Measurements from ENCODE around the gene SSBP4. TPM values are rescaled to one million over a fixed set of nuclear protein-coding genes. Genes with fewer than 3 reads are reported as not detected.

SSBP4 gene
- total RNA-seq, 1 experiment from 2014 or later: 118 TPM

DNA sequence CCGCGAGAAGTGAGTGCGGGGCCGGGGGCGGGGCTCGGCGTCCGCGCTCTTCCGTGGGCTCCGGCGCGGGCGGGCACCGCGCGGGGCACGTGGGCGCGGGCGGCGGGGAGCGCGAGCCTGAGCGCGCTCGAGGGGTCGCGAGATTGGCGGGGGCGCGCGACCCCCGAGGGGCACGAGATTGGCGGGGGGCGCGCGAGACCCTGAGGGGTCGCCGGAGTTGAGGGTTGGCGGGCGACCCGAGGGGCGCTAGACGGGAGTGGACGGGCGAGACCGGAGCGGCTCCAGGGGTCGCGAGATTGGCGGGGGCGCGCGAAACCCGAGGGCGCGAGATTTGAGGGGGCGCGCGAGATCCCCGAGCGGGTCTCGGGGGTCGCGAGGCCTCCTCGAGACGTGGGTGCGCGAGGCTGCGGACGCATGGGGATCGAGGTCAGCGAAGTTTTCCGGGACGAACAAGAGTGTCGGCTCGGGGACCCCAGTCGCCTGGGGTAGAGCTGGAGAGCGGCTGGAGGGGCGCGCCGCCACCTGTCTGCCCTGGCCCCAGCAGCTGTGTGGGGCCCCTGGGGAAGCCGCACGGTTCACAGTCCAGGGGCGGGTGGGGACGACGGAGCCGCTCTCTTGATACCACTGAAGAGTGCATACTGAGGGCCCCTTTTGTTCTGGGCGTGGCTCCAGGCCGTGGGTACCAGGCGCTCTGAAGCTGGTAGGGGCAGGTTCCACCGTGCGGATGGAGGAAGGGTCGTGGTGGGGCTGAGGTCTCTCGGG lies 682 bp downstream of the SSBP4 start:
- no peak for DNase-seq (ENCODE audit: low read depth)

DNA sequence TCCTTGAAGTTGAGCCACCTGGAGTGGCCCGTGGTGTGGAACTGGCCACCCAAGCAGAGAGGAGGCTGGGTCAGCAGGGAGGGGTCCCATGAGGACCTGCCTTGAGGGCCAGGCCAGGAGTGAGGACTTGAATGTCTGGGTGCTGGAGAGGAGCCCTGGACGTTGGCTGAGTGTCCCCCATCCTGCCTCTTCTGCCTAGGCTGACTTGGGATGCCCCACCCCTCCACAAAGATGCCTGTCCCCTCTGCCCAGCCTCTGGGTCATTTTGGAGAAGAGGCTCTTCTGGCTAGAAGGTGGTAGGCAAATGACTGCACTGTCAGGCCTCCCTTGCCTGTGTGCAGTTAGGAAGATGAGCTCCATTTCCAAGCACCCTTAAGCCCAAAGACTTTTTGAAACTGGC lies 1.7 kb downstream of the SSBP4 start:
- DNase-seq (ENCODE audit: low read depth): no peak

DNA sequence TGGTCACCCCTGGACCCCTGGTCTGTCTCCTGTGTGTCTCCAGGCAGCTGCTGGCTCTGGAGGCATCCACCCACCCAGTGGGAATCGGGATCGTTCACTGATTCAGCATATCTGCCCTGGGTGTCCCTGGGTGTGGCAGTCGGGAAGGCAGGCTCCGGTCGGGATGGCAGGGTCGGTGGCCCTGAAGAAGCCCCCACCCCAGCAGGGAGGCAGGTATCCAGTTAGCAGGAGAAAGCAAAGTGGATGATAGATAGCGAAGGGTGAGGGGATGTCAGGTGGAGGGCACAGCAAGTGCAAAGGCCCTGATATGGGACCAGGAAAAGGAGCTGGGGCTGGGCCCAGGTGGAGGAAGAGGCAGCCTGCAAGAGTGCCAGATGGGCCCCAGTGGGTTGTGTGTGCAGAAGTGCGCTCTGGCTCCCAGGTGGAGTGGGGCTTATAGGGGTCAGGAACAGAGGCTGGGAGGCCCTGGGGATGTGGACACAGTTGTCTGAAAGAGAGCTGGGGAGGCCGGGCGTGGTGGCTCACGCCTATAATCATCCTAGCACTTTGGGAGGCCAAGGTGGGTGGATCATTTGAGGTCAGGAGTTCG lies 2.3 kb downstream of the SSBP4 start:
- DNase-seq (ENCODE audit: low read depth): no peak

DNA sequence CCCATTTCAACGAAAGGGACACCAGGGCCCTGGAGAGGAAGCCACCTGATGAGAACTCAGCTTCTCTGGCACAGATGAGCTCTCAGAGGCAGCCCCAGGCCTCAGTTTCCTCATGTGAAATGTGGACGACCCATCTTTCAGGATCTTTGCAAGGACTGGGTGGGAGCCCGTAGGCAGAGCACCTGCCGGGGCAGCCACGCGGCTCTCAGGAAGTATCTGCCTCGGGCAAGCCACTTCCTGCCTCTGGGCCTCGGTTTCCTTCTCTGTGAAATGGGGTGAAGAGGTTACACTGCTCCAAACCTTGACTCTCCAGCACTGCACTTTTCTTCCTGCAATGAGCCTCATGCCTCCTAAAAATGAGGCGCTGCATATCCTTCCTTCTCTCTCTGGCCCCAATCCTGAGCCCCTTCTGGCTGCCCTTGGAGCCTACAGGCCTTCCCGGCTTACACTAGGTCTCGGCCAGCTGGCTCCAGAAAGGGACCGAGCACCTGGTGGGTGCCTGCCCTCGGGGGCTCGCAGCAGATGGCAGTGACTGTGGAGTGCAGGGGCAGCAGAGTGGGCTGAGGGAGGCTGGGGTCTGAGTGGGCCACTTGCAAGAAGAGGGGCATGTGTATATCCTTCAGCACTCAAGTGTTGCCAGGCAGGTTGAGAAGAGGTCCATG lies 3.5 kb downstream of the SSBP4 start:
- no peak for DNase-seq (ENCODE audit: low read depth)

DNA sequence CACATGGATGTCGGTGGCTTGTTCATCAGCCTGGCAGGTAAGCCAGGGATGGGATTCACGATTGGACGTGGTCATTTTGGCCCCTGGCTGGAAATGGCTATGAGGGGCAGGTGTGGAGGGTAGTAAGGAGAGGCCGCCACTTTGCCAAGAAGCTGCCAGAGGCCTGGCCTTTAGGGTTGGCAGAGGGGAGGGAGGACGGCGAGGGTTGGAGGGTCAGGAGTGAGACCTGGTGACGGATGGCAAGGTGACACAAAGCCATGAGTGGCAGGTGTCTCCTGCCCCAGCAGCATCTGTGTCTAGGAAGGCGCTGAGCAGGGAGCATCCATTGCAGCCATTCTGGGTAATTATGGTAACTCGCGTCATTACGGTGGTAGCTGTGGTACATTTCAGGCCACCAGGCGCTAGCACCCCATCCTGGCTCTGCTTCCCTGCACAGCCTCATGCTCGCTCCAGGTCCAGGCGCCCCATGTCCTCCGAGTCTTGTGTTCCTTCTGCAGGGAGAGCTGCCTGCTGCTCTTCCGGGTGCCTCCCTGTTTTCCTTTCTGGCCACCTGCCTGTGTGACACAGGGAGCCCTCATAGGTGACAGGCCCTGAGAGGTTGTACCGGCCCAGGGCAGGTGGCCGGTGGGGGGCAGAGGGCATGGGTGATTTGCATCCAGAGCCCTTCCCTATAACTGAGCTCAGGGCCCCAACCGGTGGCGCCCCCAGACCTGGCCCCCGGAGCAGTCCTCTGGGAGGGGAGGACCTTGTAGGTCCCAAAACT lies 4.2 kb downstream of the SSBP4 start:
- no peak for DNase-seq (ENCODE audit: low read depth)

DNA sequence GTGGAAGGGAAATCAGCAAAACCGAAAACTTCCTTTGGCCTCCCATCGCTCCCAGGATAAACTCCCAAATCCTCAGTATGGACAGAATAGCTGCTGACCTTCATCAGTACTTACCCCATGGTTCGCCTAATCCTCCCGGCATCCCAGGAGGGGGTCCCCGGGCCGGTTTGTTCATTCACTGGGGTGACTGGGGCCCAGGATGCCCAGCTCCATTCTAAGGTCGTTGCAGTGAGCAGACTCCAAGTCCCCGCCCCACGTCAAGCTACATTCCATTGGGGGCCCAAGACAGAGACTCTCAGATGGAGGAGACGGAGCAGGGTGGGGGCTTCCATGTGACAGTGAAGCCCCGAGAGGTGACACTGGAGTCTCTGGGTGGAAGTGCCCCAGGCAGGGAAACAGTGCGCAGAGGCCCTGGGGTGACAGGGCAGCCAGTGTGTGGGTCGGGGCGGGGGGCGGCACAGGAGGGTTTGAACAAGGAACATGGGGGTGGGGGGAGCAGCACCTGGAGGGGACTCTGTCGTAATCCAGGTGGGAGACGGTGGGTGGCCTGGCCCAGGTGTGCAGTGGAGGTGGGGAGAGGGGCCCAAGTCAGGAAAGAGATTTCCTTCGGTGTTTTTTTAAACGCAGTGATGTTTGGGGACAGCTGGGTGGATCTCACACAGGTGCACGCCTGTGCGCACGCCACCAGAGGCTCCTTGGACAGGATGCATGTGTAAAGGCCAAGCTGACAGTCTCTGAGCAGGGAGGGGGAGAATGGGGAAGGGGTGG lies 5.1 kb downstream of the SSBP4 start:
- DNase-seq (ENCODE audit: low read depth): no peak

DNA sequence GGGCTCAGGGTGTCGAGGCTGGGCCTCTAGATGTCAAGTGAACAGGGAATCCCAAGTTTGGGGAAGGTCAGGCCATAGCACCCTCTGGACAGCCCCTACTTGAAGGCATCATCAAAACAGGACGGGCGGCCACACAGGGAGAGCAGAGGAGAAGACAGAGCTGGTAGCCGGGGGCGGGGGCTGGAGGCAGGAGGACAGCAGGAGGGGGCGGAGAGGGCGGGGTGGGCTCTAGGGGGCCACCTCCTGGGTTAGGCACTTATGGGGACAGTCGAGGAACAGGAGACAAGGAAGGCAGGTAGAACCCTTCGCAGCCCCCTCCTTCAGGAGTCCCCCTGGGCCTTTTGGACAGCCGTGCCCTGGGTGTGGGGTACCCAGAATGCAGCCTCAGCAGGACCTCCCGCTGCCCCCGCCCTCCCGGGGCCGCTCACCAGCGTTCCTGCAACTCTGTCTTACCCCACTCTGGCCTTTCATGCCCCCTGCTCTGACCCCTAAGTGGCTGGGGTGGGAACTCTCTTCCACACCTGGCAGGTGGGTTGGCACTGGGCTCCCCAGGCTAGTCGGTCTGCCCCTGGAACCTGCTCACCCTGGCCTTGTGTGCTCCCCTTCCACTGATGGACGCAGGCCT lies 5.8 kb downstream of the SSBP4 start:
- DNase-seq (ENCODE audit: low read depth): no peak

DNA sequence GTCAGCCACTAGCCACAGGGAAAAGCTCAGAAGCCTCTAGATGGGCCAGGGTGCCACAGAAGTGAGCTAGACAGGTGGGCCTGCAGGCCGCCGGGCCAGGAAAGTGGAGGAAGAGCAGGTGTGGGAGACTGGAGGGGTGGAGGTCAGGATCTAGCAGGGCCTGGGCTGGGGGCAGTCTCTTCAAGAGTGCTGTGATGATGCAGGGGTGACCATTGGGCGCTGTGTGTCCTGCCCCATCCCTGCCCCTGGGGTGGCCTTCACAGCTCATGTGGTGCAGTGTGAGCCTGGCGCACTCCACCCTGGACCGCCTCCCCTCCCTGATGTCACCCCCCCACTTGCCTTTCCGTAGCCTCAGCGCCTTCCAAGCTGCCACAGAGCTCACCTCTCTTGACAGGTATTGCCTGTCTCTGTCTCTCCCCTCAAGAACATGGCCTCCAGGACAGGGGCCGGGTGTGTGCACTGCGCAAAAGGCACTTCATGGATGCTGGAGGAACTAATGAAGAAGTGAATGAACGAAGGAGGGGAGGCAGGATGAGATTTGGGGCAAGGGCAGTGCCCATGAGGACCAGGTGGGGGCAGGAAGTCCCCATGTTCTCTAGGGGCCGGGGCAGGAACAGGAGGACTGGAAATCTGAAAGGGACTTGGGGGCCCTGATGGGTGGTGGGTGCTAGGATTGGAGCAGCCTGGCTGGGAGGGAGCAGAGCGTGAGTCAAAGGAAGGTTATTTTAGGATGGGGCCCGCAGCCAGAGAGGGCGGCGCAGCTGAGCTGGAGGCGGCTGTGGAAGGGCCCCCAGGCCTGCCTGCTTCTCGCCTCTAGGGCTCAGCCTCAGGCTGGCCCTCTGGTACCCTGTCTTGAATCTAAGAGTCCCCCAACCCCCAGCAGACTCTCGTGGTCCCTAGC lies 6.6 kb downstream of the SSBP4 start:
- no peak for DNase-seq (ENCODE audit: low read depth)

DNA sequence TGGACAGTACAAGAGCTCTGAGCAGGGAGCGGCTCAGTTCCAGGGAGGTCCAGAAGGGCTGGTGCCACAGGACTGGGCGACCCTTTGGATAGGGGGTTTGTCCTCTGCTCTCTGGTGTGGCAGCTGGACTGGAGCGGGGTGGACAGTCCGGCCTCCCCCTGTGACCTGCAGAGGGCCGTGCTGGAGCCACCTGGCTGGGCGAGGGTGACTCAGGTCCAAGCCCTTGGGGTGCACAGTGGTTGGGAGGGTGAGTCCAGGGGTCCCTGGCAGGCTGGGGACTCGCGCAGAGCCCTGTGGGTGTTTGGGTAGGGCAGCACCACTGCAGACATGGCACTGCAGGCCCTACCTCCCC lies 7.2 kb downstream of the SSBP4 start:
- no peak for DNase-seq (ENCODE audit: low read depth)

DNA sequence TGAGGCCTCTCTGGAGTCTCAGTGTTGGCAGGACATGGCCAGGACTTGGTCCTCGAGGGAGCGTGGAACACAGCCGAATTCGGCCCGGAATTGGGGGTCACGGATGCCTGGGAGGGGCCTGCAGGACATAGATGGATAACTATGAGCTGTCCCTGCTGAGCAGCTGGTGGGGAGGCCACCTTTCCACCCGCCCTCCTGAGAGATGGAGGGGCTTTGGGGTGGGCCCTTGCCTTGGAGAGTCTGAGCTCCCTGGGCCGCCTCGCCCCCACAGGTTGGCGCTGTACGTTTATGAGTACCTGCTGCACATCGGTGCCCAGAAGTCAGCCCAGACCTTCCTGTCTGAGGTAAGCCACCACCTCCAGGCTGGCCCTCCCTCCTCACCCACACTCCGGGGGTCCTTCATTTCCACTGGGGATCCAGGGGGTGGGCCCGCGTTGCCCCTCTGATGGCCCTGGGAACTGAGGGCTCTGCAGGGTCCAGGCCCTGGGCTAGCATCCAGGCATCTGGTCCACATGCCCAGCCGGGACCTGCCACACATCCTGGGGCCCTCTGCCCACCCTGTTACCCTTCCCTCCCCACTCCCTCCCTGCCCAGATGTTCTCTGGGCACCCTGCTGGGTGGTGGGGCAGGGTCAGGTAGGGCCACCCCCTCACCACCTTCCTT lies 8.0 kb downstream of the SSBP4 start:
- no peak for DNase-seq (ENCODE audit: low read depth)

DNA sequence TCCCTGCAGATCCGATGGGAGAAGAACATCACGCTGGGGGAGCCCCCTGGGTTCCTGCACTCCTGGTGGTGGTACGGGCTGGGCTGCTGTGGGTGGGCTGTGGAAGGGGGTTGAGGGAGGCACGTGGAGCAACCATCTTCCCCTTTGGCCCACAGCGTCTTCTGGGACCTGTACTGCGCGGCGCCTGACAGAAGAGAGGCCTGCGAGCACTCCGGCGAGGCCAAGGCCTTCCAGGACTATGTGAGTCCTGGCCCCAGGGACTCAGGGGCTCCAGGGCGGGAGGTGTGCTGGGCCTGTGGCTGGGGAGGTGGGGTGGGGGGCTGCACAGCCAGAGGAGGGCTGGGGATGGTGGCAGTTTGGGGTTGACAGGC lies 8.5 kb downstream of the SSBP4 start:
- DNase-seq (ENCODE audit: low read depth): no peak

DNA sequence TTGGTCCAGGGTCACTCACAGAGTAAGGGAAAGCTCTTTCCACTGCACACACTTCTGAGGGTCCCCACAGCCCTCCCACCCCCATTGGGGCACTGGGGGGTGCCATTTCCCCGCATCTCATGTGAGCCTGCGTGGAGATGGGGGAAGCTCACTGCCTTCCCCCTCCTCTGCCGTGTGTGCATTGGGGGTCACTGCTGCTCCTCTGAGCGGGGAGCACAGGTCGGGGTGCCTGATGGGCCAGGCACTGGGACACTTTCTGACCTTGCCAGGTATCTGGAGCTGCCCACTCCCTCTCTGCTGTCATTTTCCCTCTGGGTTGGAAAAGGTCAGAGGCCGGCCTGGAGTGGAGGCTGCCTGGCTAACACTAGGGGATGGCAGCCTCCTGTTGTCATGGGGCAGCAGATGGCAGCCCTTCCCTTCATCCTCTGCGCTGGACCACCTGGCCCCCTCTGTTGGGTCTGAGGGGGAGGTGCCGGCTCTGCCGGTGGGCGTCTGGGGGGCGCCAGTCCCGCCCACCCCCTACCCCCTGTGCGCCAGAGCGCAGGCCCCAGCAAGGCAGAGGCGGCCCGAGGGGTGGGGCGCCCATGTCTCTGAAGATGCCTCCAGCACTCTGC lies 9.1 kb downstream of the SSBP4 start:
- no peak for DNase-seq (ENCODE audit: low read depth)

DNA sequence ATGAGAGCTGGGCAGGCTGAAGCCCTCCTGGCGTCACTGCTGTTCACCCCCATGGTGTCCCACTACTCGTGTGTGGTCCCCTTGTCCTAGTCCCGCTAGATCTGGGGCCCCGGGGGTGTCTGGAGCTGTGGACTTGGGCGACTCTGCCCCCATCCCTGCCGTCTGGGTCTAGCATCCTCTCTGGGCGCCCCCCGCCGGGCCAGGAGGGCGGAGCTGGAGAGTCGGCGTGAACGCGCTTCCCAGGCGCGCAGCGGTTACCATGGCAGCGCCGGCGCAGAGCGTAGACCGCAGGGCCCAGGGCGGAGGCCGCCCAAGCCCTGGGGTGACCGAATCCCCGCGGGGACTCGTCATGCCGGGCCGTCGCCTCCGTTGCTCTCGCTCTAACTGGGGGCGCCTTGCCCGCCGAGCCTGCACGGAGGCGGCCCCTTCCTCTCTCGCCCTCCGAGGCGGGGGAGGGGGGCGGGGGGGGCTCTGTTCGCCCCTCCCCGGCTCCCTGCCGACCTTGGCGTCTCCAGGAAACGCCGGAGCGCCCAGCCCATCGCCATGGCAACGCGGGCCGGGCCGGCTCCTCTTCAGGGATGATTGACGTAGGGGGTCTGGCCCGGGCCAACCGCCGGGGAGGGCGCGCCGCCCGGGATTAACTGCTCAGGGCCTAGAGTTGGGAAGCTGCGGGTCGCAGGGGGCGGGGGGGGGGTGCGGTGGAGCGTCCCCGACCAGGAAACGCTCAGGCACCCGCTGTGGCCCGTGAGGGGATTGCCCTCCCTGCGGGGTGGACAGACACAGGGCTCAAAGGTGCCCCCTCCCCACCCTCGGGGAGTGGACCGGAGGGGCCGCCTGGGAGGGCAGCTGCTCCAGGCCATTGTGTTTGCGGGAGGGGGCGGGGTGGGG lies 9.8 kb downstream of the SSBP4 start:
- DNase-seq (ENCODE audit: low read depth): peak; percentile 75

DNA sequence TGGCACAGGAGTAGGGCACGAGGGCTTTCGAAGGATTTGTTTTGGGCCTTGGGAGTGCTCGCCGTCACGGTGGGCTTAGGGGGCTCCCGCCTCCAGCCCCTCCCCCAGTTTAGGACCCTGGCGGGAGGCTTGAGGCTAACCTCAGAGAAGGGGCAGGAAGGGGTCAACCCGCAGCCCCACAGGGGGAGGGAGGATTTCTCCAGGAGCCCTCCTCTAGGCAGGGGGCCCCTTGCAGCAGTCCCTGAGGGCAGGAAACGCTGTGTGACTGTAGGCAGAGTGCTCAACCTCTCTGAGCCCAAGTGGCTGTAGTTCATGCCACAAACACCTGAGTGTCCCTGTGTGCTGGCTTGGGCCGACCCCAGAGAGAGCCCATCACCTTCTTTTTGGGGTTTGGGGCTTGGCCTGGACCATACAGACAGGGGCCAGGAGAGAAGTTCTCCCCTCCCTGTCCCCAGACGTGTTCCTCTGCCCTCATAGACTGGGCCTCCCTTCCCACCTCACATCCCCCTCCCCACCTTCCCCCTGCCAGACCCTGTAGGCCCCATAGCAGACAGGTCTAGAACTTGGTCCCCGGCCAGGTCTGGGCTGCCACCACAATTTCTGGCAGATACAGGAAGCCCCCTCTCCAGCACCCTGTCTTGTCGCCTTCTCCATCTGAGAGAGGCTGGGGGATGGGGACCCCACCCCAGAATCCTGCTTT lies 10.7 kb downstream of the SSBP4 start:
- no peak for DNase-seq (ENCODE audit: low read depth)

DNA sequence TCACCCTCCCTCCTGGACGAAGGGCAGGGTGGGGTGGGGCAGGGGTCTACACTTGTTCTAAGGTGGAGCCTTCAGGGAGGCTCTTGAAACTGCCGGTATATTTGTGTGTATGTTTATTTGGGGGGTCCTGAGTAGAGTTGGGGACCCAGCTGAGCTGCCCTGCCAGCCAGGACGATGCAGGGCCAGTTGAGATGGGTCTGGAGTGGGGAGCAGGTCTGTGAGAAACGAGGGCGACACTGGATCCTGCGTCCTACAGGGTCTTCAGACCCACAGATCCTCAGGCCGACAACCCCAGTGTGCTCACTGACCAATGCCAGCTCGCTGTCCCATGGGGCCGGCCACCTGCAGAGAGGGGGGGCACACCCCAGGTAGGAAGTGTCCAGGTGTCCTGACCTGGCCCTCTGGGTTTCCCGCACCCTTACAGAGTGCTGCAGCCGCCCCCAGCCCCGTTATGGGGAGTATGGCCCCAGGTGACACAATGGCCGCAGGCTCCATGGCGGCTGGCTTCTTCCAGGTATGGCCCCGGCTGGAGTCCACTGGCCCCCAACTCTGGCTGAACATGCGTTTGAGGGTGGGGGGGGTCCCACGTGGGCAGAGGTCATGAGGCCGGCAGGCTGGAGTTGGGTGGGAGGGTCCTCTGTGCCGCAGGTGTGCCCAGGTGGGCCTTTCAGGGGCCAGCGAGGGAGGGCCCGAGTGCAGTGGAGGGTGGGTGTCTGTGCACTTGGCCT lies 11.4 kb downstream of the SSBP4 start:
- DNase-seq (ENCODE audit: low read depth): no peak

DNA sequence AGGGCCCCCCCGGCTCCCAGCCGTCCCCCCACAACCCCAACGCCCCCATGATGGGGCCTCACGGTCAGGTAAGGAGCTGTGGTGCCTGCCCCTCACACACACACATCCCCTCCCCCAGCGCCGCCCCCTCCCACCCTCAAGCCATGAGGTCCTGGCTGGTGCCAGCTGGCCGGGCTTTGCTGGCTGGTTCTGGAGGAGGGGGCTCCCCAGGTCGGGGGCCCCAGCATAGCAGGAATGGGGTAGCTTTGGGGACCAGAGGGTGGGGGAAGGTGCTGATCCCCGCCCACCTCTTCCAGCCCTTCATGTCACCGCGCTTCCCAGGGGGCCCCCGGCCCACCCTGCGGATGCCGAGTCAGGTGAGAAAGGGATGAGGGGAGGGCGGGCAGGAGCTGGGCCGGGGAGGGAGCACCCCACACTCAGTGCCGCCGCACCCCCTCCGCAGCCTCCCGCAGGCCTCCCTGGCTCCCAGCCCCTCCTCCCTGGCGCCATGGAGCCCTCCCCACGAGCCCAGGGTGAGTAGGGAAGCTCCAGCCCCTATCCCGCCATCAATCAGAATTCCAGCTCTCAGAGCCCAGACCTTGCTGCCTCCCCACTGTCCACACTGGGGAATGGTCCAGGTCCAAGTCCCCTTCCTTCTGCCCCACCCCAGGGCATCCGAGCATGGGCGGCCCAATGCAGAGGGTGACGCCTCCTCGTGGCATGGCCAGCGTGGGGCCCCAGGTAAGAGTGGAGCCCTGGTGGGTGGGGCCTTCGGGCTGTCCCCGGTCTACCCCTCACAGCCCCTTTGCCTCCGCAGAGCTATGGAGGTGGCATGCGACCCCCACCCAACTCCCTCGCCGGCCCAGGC lies 12.4 kb downstream of the SSBP4 start:
- DNase-seq (ENCODE audit: low read depth): no peak

Measured in HT1080 (cell line).